WTC11 (cell line): ENCODE data around the gene R3HDM4. TPM values are rescaled to one million over a fixed set of nuclear protein-coding genes. Genes with fewer than 3 reads are reported as not detected.
A peak's percentile ranks its signal among the peaks of the same experiment; 100 is the strongest.

Source experiments
- ATAC-seq: fragments of 200-7000 bp; cut with Tn5 transposase; 2 replicates; pipeline ENCODE4 v1.10.0; 2021; ENCODE audit warnings: mild to moderate bottlenecking, moderate library complexity
- CTCF ChIA-PET: fragments of 300-600 bp; sonication (Branson Sonifier 250); formaldehyde crosslinking; loops from one replicate; lab custom pipeline; 2021; ENCODE audit warnings: antibody characterized with exemption; lab: Charles Lee
- POLR2A ChIA-PET: fragments of 350-600 bp; sonication (Branson Sonifier 250); formaldehyde crosslinking; loops from one replicate; lab custom pipeline; 2021; ENCODE audit warnings: antibody characterized with exemption; lab: Charles Lee
- DNase-seq: peaks from one replicate; pipeline ENCODE4 v3.0.0; 2021; ENCODE audit warnings: low spot score
- H3K27ac Mint-ChIP-seq: 2 replicates; pipeline ENCODE4 v1.8.0; 2021; ENCODE audit warnings: mixed read lengths
- H3K27me3 Mint-ChIP-seq: 2 replicates; pipeline ENCODE4 v1.8.0; 2021; ENCODE audit warnings: low read depth, mild to moderate bottlenecking, moderate library complexity, mixed read lengths
- H3K36me3 Mint-ChIP-seq: 2 replicates; pipeline ENCODE4 v1.8.0; 2021; ENCODE audit warnings: mixed read lengths
- H3K4me1 Mint-ChIP-seq: 2 replicates; pipeline ENCODE4 v1.8.0; 2022; ENCODE audit warnings: mixed read lengths
- H3K4me3 Mint-ChIP-seq: 2 replicates; pipeline ENCODE4 v1.8.0; 2021; ENCODE audit warnings: mild to moderate bottlenecking, moderate library complexity, mixed read lengths
- H3K9me3 Mint-ChIP-seq: 2 replicates; pipeline ENCODE4 v1.8.0; 2021; ENCODE audit warnings: mixed read lengths
- ATF1 ChIP-seq: sonication (generic); formaldehyde crosslinking; IDR thresholded peaks from 2 replicates; pipeline ENCODE4 v1.8.1; 2023; ENCODE audit warnings: mild to moderate bottlenecking, moderate library complexity, missing genetic modification reagents
- CBFB ChIP-seq: sonication (generic); formaldehyde crosslinking; IDR thresholded peaks from 2 replicates; pipeline ENCODE4 v1.8.1; 2022; ENCODE audit warnings: mild to moderate bottlenecking, low read depth, missing genetic modification reagents
- ESRRA ChIP-seq: sonication (generic); formaldehyde crosslinking; IDR thresholded peaks from 2 replicates; pipeline ENCODE4 v1.8.1; 2022; ENCODE audit warnings: mild to moderate bottlenecking, missing genetic modification reagents, borderline replicate concordance
- HMGA2 ChIP-seq: fragments of 250-450 bp; sonication (Bioruptor Pico); IDR thresholded peaks from 2 replicates; pipeline ENCODE4 v1.4.0; 2021; ENCODE audit warnings: mild to moderate bottlenecking, moderate library complexity
- JUN ChIP-seq: sonication (generic); formaldehyde crosslinking; IDR thresholded peaks from 2 replicates; pipeline ENCODE4 v1.8.0; 2023; ENCODE audit warnings: mild to moderate bottlenecking, missing genetic modification reagents
- NFATC4 ChIP-seq: fragments of 250-450 bp; sonication (Bioruptor Pico); IDR thresholded peaks from 2 replicates; pipeline ENCODE4 v1.9.0; 2021; ENCODE audit warnings: mild to moderate bottlenecking
- SOX15 ChIP-seq: fragments of 250-450 bp; sonication (Bioruptor Pico); IDR thresholded peaks from 2 replicates; pipeline ENCODE4 v1.9.0; 2021; ENCODE audit warnings: mild to moderate bottlenecking
- SP1 ChIP-seq: sonication (generic); formaldehyde crosslinking; conservative IDR thresholded peaks from 2 replicates; pipeline ENCODE4 v1.8.1; 2022; ENCODE audit warnings: missing genetic modification reagents
- TP53 ChIP-seq: sonication (generic); formaldehyde crosslinking; IDR thresholded peaks from 2 replicates; pipeline ENCODE4 v1.8.1; 2023; ENCODE audit warnings: mild to moderate bottlenecking, missing genetic modification reagents
- ZNF121 ChIP-seq: sonication (generic); formaldehyde crosslinking; IDR thresholded peaks from 2 replicates; pipeline ENCODE4 v1.8.0; 2023; ENCODE audit warnings: missing genetic modification reagents
- total RNA-seq: library from RNA; stranded (reverse); gene quantifications from 3 replicates; pipeline ENCODE4 v1.2.3, GENCODE V29; 2021
- TF ChIP-seq, protein P1 (sequence below): sonication (generic); formaldehyde crosslinking; IDR thresholded peaks from 2 replicates; pipeline ENCODE4 v1.8.1; 2023; ENCODE audit warnings: mild to moderate bottlenecking, missing genetic modification reagents, moderate library complexity
- TF ChIP-seq, protein P2 (sequence below): fragments of 250-450 bp; sonication (Bioruptor Pico); conservative IDR thresholded peaks from 2 replicates; pipeline ENCODE4 v1.9.0; 2021; ENCODE audit warnings: mild to moderate bottlenecking
- TF ChIP-seq, protein P3 (sequence below): sonication (generic); formaldehyde crosslinking; IDR thresholded peaks from 2 replicates; pipeline ENCODE4 v1.8.1; 2023; ENCODE audit warnings: mild to moderate bottlenecking, missing genetic modification reagents

R3HDM4 gene
- total RNA-seq, 1 experiment from 2014 or later: 99.5 TPM

DNA sequence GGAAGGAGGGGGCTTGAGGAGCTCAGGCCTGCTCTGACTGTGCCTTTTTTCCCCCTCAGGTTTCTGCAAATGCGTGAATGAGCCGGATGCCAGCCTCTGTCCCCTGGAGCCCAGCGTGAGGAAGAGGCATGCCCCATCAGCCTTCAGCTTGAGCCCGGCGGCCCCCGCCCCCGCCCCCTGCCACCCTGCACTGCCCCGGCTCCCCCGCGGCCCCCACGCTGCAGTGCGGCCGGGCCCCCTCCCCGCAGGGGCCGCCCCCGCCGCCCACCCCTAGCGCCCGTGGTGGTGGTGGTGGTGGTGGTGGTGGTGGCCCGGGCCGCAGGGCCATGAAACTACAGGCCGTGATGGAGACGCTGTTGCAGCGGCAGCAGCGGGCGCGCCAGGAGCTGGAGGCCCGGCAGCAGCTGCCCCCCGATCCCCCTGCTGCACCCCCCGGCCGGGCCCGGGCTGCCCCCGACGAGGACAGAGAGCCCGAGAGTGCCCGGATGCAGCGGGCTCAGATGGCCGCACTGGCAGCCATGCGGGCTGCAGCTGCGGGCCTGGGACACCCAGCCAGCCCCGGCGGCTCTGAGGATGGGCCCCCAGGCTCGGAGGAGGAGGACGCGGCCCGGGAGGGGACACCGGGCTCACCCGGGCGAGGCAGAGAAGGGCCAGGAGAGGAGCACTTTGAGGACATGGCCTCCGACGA, 16.3 kb upstream of the R3HDM4 start:
- H3K9me3 Mint-ChIP-seq: no peaks in the 10 kb centered on the region
- TF ChIP-seq ESRRA (CRISPR knock-in tag) (no peak), HMGA2 (CRISPR knock-in tag) (no peak), TP53 (CRISPR knock-in tag) (no peak)
- H3K27me3 Mint-ChIP-seq: no peaks in the 10 kb centered on the region
- CTCF ChIA-PET: interaction anchor here (0.6 to 0.9 kb wide), 2 partner anchors 15 to 66 kb away, joined by 3 read pairs; no protein-coding TSS in a partner anchor
- H3K36me3 Mint-ChIP-seq: peaks cover 11% of the 10 kb centered on the region
- DNase-seq: no peak
- peaks cover 17% of the 10 kb centered on the region for H3K4me1 Mint-ChIP-seq
- H3K27ac Mint-ChIP-seq: no peak overlapping the region
- POLR2A ChIA-PET: no interaction called here
- no peak overlapping the region for H3K4me3 Mint-ChIP-seq
- no peak for ATAC-seq

DNA sequence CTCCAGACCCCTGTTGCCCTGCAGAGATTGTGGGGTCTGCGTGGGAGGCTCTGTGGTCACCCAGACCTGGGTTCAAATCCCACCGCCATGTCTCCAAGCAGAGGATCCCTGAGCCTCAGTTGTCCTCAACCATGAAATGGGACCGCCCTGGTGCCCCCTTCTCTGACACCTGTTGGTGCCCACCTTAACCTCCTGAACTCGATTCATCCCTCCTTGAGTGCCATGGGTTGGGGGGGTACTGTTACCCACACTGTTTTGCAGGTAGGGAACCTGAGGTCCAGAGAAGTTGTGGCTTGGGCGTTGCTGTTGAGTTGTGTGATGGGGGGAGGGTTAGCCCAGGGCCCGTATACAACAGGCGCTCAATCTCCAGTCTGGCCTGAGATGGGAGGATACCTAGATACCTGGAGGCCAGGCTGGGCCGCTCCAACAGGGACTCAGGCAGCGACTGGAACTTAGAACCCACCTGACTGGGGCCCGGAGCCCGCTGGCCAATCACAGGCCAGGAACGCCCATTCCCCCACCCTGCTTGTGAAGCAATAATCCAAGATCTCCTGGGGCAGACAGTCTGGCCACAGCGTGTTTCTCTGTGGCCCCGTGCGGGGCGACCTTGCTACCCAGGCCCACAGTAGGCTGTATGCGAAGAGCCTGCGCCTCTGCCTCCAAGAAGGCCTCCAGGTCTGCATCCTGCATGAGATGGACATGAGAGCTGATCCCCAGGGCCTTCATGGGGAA, 15.6 kb upstream of the R3HDM4 start:
- Mint-ChIP-seq H3K27ac (peak overlapping the region; percentile 23; the same call in 1 of the 2 replicates), H3K9me3 (no peaks in the 10 kb centered on the region), H3K4me3 (peak overlapping the region; percentile 33), H3K36me3 (peaks cover 11% of the 10 kb centered on the region), H3K27me3 (no peaks in the 10 kb centered on the region), H3K4me1 (peaks cover 19% of the 10 kb centered on the region)
- ChIA-PET POLR2A (no interaction called here), CTCF (interaction anchor here (0.6 kb wide), 1 partner anchor 65 kb away, joined by 3 read pairs; no protein-coding TSS in a partner anchor)
- no peak for TF ChIP-seq NFATC4
- TF ChIP-seq ATF1 (CRISPR knock-in tag): no peak
- TF ChIP-seq, protein P1, sequence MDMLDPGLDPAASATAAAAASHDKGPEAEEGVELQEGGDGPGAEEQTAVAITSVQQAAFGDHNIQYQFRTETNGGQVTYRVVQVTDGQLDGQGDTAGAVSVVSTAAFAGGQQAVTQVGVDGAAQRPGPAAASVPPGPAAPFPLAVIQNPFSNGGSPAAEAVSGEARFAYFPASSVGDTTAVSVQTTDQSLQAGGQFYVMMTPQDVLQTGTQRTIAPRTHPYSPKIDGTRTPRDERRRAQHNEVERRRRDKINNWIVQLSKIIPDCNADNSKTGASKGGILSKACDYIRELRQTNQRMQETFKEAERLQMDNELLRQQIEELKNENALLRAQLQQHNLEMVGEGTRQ (CRISPR knock-in tag): peak; percentile 47; the same call in 1 of the 2 replicates
- 0 out of 2 replicates have a peak, but pooled peaks have one; percentile 44 for TF ChIP-seq ZNF121
- DNase-seq: peak; percentile 55
- ATAC-seq: no peak

DNA sequence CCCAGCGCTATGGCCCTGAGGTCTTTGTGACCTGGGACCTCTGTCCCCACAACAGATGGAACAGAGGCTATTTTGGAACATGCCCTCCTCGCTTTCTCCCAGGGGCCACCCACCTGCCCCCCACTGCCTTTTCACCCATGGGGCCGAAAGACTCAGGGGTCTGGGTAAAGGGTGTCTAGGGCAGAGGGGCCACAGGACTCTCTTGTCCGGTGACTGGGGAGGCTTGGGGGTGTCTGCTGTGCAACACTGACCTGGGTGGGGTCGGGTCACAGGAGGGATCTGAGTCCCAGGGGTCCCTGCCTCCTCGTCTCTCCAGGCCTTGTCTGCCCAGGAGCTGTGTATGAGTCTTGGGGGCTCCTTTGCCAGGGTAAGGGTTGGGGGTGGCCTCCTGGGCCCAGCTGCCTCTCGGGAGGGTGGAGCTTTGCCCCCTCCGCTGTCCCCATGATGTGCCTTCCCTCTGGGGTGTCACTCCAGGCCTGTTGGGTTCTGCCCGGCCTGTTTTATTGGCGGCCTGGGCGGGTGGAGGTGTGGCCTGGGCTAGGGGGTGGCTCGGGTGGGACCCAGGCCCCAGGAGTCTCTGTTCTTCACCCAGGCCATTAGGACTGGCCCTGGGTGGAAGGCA, 14.9 kb upstream of the R3HDM4 start:
- POLR2A ChIA-PET: interaction anchor here (1.2 kb wide), 1 partner anchor 56 kb away, joined by 4 read pairs; the partner anchor contains the start of gene WDR18
- CTCF ChIA-PET: no interaction called here
- Mint-ChIP-seq H3K27ac (no peak overlapping the region), H3K4me1 (peaks cover 19% of the 10 kb centered on the region)
- ATAC-seq (peak; percentile 19), DNase-seq (no peak)
- no peak for TF ChIP-seq JUN (CRISPR knock-in tag)
- TF ChIP-seq SOX15 (CRISPR knock-in tag): no peak
- TF ChIP-seq, protein P2, sequence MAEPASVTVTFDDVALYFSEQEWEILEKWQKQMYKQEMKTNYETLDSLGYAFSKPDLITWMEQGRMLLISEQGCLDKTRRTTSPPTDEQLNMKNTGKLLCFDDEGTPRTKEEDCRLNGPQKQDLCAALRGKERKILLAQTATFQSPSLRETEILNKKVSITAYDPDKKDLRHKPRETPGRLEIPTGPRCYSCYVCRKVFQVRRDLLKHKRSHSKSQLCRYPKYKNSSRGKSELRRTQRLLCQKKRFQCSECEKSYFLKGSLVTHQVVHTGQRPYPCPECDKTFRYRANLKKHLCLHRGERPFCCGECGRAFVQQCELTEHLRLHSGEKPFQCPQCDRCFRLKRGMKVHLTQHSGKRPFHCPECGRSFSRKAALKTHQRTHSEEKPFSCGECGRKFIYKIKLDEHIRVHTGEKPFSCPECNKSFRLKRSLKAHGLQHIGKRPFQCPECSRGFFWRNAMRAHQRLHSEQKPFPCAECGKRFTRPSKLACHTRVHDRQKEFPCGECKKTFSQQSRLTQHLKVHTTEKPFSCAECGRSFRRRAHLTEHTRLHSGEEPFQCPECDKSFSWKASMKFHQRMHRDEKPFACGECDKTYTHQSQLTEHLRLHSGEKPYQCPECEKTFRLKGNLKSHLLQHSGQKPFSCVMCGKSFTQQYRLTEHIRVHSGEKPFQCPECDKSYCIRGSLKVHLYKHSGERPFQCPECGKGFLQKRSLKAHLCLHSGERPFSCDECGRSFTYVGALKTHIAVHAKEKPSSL (CRISPR knock-in tag): no peak
- TF ChIP-seq SP1 (CRISPR knock-in tag): 0 out of 2 replicates have a peak, but pooled peaks have one; percentile 31
- TF ChIP-seq, protein P3, sequence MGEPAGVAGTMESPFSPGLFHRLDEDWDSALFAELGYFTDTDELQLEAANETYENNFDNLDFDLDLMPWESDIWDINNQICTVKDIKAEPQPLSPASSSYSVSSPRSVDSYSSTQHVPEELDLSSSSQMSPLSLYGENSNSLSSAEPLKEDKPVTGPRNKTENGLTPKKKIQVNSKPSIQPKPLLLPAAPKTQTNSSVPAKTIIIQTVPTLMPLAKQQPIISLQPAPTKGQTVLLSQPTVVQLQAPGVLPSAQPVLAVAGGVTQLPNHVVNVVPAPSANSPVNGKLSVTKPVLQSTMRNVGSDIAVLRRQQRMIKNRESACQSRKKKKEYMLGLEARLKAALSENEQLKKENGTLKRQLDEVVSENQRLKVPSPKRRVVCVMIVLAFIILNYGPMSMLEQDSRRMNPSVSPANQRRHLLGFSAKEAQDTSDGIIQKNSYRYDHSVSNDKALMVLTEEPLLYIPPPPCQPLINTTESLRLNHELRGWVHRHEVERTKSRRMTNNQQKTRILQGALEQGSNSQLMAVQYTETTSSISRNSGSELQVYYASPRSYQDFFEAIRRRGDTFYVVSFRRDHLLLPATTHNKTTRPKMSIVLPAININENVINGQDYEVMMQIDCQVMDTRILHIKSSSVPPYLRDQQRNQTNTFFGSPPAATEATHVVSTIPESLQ (CRISPR knock-in tag): no peak
- TF ChIP-seq CBFB (CRISPR knock-in tag): no peak
- TF ChIP-seq, all 79 proteins: peak for 1
- no peaks in the 10 kb centered on the region; the same call in 1 of the 2 replicates for H3K27me3 Mint-ChIP-seq
- peak overlapping the region; percentile 75 for H3K4me3 Mint-ChIP-seq
- H3K9me3 Mint-ChIP-seq: no peaks in the 10 kb centered on the region
- peaks cover 11% of the 10 kb centered on the region for H3K36me3 Mint-ChIP-seq
